Esophagus (tissue), 2 donors: Measurements from ENCODE around the gene DAND5. TPM values are rescaled to one million over a fixed set of nuclear protein-coding genes. Genes with fewer than 3 reads are reported as not detected.
A peak's percentile ranks its signal among the peaks of the same experiment; 100 is the strongest.

Experiments used
- H3K27ac ChIP-seq, 2 donors: one replicate each; pipeline ENCODE4 v1.5.1; 2013; ENCODE audit warnings: low read depth in 2 of 2, mild to moderate bottlenecking in 2 of 2, inconsistent platforms in 1 of 2, low read length in 1 of 2, moderate library complexity in 1 of 2
- H3K27me3 ChIP-seq, 2 donors: one replicate each; pipeline ENCODE4 v1.6.1; 2013; ENCODE audit warnings: low read length in 2 of 2, control low read depth in 1 of 2, mild to moderate bottlenecking in 1 of 2; ENCODE audit not compliant: insufficient read depth in 2 of 2, control insufficient read depth in 1 of 2
- H3K36me3 ChIP-seq, 2 donors: one replicate each; pipeline ENCODE4 v1.6.1; 2013; ENCODE audit warnings: low read length in 1 of 2; ENCODE audit not compliant: control insufficient read depth in 2 of 2, insufficient read depth in 2 of 2
- H3K4me1 ChIP-seq, 2 donors: one replicate each; pipeline ENCODE4 v1.6.1; 2013; ENCODE audit warnings: low read length in 1 of 2; ENCODE audit not compliant: control insufficient read depth in 2 of 2, insufficient read depth in 2 of 2
- H3K4me3 ChIP-seq, 2 donors: one replicate each; pipeline ENCODE4 v1.5.1; 2013; ENCODE audit warnings: low read length in 2 of 2, mild to moderate bottlenecking in 2 of 2, low read depth in 1 of 2, moderate library complexity in 1 of 2
- H3K9me3 ChIP-seq, 2 donors: one replicate each; pipeline ENCODE4 v1.6.1; 2013; ENCODE audit warnings: mild to moderate bottlenecking in 2 of 2, low read depth in 1 of 2, low read length in 1 of 2, moderate library complexity in 1 of 2; ENCODE audit not compliant: control insufficient read depth in 2 of 2, insufficient read depth in 1 of 2
- WGBS, 2 donors: extraction: QIAGEN DNeasy Blood & Tissue Kit; methylation state at CpG; one replicate each; pipeline ENCODE4 v1.1.7; 2013; 5-methylcytosine and 5-hydroxymethylcytosine counted together
- polyA plus RNA-seq, 2 donors: library from polyadenylated mRNA; stranded (reverse); fragments of 200-250 nt; gene quantifications; one replicate each; pipeline ENCODE4 v1.2.3, GENCODE V29; 2013
- donor health status: healthy with polysubstance abuse.
- donor health status: Bipolar disorder and iron deficiency.

The DAND5 gene
- polyA plus RNA-seq, 2 donors = not detected

DNA sequence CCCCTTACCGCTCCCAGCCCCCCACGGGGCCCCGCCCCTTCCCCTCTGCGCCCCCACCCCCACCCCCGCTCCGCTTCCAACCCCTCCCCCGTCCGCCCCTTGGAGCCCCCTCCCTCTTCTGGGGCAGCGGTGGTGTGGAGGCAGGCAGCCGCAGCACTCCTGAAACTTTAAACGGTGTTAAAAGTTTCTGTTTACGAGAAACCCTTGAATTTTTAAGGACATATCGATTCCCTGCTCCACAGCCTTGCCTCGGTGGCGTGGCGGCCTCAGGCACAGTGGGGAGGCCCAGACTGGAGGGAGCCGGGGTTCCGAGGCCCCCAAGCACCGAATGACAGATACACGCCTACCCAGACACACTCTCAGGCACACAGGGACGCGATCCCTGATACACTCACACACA, 21.1 kb downstream of the DAND5 start:
- Histone ChIP-seq H3K27me3 (no peaks in the 10 kb centered on the region), H3K4me1 (peaks cover 0 to 10% of the 10 kb centered on the region in 2 donors), H3K4me3 (no peak overlapping the region), H3K27ac (no peak overlapping the region), H3K9me3 (no peaks in the 10 kb centered on the region), H3K36me3 (no peaks in the 10 kb centered on the region)
- WGBS, 2 donors = 61 to 66% methylated on average over 17 to 22 of the region's 22 CpGs

- no peaks in the 10 kb centered on the region for H3K27me3 ChIP-seq
- 70 to 72% methylated on average over 3 of the region's 3 CpGs for WGBS, 2 donors
- no peaks in the 10 kb centered on the region for H3K9me3 ChIP-seq
Observed at GRCh38 chr19:12990853-12991252, 21.5 kb downstream of the DAND5 start.

DNA sequence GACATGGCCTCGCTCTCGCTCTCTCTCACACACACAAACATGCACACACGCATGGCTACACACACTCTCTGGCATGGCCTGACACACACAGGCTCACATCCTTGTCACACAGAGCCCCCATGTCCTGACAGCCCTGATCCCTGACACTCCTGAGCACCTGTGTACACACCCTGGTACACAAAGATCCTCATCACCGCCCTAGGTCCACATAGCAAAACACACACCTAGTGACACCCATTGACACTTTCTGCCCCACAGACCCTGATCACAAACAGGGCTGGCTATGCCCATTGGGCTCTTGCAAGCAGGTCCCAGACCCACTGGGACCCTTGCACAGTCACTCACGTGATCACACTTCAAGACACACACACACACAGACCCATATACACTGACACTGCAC, 21.9 kb downstream of the DAND5 start:
- Histone ChIP-seq H3K27ac (no peak overlapping the region), H3K9me3 (no peaks in the 10 kb centered on the region), H3K4me1 (peaks cover 0 to 7% of the 10 kb centered on the region in 2 donors), H3K4me3 (no peak overlapping the region), H3K27me3 (no peaks in the 10 kb centered on the region), H3K36me3 (no peaks in the 10 kb centered on the region)
- WGBS, 2 donors = 92 to 96% methylated on average over 5 of the region's 5 CpGs

More at GRCh38 chr19:12990853-12991252, 21.5 kb downstream of the DAND5 start:
- Histone ChIP-seq H3K36me3 (no peaks in the 10 kb centered on the region), H3K4me1 (peaks cover 0 to 7% of the 10 kb centered on the region in 2 donors), H3K4me3 (no peak overlapping the region), H3K27ac (no peak overlapping the region)

GRCh38 chr19:12992729-12993128, 23.4 kb downstream of the DAND5 start:
- H3K36me3 ChIP-seq = peaks cover 0 to 5% of the 10 kb centered on the region in 2 donors
- H3K9me3 ChIP-seq = no peaks in the 10 kb centered on the region
- H3K4me3 ChIP-seq = no peak overlapping the region
- H3K27me3 ChIP-seq = no peaks in the 10 kb centered on the region
- 94 to 95% methylated on average over 11 of the region's 11 CpGs for WGBS, 2 donors
- peaks cover 4 to 14% of the 10 kb centered on the region in 2 donors for H3K4me1 ChIP-seq
- H3K27ac ChIP-seq = no peak overlapping the region

- H3K27ac ChIP-seq = peak overlapping the region in 1 of 2 donors; percentile 44
- peaks cover 0 to 6% of the 10 kb centered on the region in 2 donors for H3K36me3 ChIP-seq
- H3K4me1 ChIP-seq = peaks cover 4 to 16% of the 10 kb centered on the region in 2 donors
- no peaks in the 10 kb centered on the region for H3K9me3 ChIP-seq
- 55 to 80% methylated on average over 7 of the region's 7 CpGs for WGBS, 2 donors
- no peak overlapping the region for H3K4me3 ChIP-seq
- no peaks in the 10 kb centered on the region for H3K27me3 ChIP-seq
Observed at GRCh38 chr19:12993562-12993961, 24.2 kb downstream of the DAND5 start.

DNA sequence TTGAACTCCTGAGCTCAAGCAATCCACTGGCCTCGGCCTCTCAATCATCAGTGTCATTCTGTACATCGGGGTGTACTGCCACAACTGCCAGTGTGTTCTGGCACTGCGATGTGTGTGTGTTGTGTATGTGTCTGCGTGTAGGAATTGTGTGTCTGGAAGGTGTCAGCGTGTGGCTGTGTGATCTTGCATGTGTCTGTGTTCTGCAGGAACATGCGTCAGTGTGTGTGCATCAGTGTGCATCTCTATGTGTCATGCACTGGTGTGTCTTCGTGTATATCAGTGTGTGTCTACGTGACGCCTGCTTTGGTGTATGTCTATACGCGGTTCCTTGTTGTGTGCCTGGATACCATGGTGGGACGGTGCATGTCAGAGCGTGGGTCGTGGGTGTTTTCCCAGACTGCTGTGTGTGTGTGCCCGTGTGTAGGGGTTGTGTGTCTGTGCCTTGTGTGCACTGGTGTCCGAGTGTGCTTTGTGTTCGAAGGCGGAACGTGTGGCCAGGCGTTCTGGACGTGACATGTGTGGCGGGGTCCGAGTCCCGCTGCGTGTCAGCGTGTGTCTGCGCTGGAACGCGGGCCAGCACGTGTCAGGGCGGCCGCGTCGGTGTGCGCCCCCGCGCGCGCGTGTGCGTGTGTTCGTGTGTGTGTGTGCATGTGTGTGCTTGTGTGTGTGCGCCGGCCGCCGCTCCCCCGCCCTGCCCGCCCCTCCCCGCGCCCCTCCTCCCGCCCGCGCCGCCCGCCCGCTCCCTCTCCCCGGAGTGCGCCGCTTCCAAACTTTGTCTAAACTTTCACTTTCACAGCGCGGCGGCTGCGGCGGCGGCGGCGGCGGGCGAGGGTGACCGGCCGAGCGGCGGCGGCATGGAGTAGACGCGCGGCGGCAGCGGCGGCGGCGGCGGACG, 25.6 kb downstream of the DAND5 start, which contains the start of gene NFIX:
Gene NFIX, plus strand, starts transcription at position 775 of the 895 bp plus-strand sequence. CDS start 363 bp downstream, outside the sequence.
- H3K4me1 ChIP-seq = peaks cover 4 to 24% of the 10 kb centered on the region in 2 donors
- H3K27me3 ChIP-seq = no peaks in the 10 kb centered on the region
- WGBS, 2 donors = 7 to 23% methylated on average over 26 to 81 of the region's 84 CpGs
- H3K9me3 ChIP-seq = no peaks in the 10 kb centered on the region
- peaks cover 0 to 10% of the 10 kb centered on the region in 2 donors for H3K36me3 ChIP-seq
- peak within 1 kb of the TSS; percentile 89 to 92 for H3K27ac ChIP-seq
- H3K4me3 ChIP-seq = peak within 1 kb of the TSS; percentile 88 to 97

DNA sequence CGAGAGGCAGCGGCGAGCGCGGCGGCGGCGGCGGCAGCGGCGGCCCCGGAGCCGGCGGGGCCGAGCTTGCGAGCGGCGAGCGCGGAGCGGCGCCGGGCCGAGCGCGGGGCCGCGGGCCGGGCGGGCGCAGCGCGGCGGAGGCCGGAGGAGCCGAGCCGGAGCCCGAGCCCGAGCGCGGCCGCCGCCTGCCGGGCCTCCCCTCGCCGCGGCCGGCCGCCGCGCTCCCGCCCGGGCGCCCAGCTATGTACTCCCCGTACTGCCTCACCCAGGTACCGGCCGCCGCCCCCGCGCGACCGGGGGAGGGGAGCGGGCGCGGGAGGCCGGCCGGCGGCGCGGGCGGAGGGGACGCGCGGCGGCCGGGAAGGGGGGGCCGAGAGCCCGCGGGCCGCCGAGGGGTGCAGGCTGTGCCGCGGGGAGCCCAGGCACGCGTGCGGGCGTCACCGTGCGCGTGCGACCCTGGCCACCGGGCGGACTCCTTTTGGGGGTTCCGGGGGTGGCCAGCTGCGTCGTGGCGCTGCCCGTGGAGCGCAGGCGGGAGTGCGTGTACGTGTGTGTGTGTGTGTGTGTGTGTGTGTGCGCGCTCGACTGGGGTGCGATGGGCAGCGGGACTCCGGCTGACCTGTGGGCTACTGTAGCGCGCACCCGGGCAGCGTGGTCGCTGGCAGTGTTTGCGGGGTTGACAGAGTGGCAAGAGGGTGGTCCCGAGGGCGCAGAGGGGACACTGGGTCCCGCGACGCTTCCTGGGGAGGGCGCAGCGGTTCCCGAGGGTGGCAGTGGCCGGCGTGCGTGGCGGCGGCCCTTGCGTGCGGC, 26.4 kb downstream of the DAND5 start:
- Histone ChIP-seq H3K4me1 (peaks cover 4 to 31% of the 10 kb centered on the region in 2 donors), H3K4me3 (peak overlapping the region; percentile 88 to 97), H3K36me3 (peaks cover 0 to 10% of the 10 kb centered on the region in 2 donors), H3K27me3 (no peaks in the 10 kb centered on the region), H3K9me3 (no peaks in the 10 kb centered on the region), H3K27ac (peak overlapping the region; percentile 89 to 92)
- WGBS, 2 donors = 1 to 2% methylated on average over 57 to 129 of the region's 129 CpGs

- Histone ChIP-seq H3K27me3 (no peaks in the 10 kb centered on the region), H3K4me3 (peak overlapping the region; percentile 88 to 97), H3K36me3 (peaks cover 0 to 10% of the 10 kb centered on the region in 2 donors), H3K4me1 (peaks cover 6 to 39% of the 10 kb centered on the region in 2 donors), H3K27ac (peak overlapping the region; percentile 89 to 92), H3K9me3 (no peaks in the 10 kb centered on the region)
- WGBS, 2 donors = 13 to 16% methylated on average over 35 to 52 of the region's 52 CpGs
Observed at GRCh38 chr19:12996406-12997094, 27.2 kb downstream of the DAND5 start.
